Measurements from ENCODE around the gene RAB4B.
A peak's percentile ranks its signal among the peaks of the same experiment; 100 is the strongest.
"Not testable (repeated sequence)": the region's sequence is repeated elsewhere in the genome, so short reads cannot be mapped to it uniquely, and the experiment has no call there.

The RAB4B gene

DNA sequence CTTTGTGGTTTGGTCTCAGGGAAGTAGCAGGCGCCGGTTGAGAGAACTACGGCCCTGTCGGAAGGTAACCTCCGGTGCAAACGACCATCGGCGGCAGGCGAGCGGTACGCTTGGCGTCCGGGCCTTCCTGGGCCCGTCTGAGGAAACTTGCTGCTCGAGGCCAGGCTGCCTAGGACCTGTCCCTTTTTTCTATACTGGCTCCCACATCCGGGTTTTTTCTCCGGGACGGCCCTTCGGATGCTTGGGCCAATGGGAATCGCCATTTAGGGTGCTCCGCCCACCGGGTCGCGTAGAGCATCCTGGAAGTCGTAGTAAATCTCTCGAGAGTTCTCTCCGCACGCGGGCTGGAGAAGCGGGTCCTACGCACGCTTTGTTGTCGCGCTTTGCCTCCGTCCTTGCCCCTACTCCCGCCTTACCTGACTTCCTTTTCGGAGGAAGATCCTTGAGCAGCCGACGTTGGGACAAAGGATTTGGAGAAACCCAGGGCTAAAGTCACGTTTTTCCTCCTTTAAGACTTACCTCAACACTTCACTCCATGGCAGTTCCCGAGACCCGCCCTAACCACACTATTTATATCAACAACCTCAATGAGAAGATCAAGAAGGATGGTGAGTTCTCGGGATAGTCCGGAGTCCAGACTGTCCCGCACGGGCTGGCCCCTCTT, 27.0 kb upstream of the RAB4B start, which contains the start of gene SNRPA:
SNRPA (plus strand) TSS at position 330 of the 664 bp plus-strand sequence; CDS start at position 536, 206 bp downstream.
- DNase-seq (ENCODE audit: low read depth): peak; percentile 93

- no peak for DNase-seq (ENCODE audit: low read depth)
These were observed 25.7 kb upstream of the RAB4B start for GRCh38 chr19:40752257-40752781.

DNA sequence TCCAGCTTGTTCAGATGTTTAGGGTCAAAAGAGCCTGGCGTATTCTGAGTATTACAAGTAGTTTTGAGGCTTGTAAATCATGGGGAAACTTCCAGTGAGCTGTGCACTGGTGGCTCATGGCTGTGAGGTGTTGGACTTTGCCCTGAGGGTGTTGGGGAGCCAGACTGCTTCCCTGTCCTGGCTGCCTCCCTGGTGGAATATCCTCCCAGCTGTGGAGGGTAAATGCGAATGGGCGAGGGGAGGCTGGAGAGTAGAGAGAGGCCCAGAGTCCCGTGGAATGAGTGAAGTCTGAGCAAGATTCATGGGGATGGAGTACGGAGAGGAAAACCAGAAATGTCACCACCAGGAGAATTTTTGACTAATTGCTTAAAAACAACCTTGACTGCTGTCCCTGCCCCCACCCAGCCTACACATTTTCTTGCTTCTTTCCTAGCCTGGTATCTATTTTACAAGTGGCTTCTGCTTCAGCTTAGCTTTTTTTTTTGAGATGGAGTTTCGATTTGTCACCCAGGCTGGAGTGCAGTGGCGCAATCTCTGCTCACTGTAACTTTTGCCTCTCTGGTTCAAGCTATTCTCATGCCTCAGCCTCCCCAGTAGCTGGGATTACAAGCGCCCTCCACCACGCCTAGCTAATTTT, 23.3 kb upstream of the RAB4B start:
- no peak for DNase-seq (ENCODE audit: low read depth)

DNA sequence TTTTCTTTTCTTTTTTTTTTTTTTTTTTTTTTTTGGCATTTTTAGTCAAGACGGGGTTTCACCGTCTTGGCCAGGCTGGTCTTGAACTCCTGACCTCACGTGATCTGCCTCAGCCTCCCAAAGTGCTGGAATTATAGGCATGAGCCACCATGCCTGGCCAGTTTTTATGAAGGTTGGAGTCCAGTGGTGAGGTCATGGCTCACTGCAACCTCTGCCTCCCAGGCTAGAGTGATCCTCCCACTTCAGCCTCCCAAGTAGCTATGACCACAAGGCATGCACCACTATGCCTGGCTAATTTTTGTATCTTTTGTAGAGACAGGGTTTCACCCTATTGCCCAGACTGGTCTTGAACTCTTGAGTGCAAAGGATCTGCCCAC, 22.8 kb upstream of the RAB4B start:
- DNase-seq (ENCODE audit: low read depth): no peak

- no peak for DNase-seq (ENCODE audit: low read depth)
These were observed 22.3 kb upstream of the RAB4B start for GRCh38 chr19:40755791-40756190.

- DNase-seq (ENCODE audit: low read depth): peak; percentile 15
These were observed 21.4 kb upstream of the RAB4B start for GRCh38 chr19:40756502-40757110.

DNA sequence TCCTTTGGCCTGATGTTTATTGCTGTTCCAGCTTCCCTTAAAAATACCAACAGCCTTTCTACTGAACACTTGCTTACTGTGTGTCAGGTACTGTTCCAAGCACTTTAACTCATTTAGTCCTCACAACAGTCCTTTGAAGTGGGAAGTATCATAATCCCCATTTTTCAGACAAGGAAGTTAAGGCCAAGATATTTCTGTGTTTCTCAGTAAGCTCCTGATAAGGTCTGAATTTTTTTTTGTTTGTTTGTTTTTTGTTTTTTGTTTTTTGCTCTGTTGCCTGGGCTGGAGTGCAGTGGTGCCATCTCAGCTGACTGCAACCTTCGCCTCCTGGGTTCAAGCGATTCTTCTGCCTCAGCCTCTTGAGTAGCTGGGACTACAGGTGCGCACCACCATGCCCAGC, 19.6 kb upstream of the RAB4B start:
- no peak for DNase-seq (ENCODE audit: low read depth)

DNA sequence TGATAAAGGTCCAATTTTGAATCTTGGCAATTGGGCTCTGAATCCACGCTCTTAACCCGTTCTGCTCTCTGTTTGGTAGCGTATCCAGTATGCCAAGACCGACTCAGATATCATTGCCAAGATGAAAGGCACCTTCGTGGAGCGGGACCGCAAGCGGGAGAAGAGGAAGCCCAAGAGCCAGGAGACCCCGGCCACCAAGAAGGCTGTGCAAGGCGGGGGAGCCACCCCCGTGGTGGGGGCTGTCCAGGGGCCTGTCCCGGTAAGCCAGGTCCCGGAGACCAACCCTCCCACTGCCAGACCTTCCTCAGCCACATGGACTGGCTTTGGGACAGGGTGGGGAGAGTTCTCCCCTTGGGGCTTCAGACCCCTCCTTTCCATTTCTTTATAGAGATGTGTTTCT, 18.7 kb upstream of the RAB4B start:
- DNase-seq (ENCODE audit: low read depth): no peak

GRCh38 chr19:40762754-40763470, 15.1 kb upstream of the RAB4B start:
- DNase-seq (ENCODE audit: low read depth): no peak

- DNase-seq (ENCODE audit: low read depth): no peak
These were observed 14.5 kb upstream of the RAB4B start for GRCh38 chr19:40763526-40763925.

DNA sequence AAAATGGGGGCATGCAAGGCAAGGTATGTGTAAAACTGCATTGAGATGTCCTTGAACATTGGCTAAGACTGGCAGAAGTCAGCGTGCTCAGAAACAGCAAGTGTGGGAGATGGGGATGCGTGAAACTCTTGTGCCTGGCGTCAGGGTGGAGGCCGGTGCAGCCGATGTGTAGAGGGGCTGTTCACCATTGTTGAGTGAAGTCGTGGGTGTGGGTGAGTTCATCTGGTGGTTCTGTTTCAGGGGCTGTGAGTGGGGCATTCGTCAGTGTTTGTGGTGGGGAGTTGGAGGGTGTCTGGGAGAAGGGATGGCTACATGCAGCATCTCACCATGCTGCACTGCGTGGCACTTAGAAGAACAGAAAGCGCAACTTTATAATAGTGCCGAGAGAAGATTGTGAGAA, 14.1 kb upstream of the RAB4B start:
- no peak for DNase-seq (ENCODE audit: low read depth)

DNA sequence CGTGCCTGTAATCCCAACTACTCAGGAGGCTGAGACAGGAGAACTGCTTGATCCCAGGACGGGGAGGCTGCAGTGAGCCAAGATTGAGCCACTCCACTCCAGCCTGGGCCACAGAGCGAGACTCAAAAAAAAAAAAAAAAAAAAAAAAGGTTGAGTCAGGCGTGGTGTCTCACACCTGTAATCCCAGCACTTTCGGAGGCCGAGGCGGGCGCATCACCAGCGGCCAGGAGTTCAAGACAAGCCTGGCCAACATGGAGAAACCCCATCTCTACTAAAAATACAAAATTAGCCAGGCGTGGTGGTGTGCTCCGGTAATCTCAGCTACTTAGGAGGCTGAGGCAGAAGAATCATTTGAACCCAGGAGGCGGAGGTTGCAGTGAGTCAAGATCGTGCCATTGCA, 11.7 kb upstream of the RAB4B start:
- DNase-seq (ENCODE audit: low read depth): not testable (repeated sequence)

DNA sequence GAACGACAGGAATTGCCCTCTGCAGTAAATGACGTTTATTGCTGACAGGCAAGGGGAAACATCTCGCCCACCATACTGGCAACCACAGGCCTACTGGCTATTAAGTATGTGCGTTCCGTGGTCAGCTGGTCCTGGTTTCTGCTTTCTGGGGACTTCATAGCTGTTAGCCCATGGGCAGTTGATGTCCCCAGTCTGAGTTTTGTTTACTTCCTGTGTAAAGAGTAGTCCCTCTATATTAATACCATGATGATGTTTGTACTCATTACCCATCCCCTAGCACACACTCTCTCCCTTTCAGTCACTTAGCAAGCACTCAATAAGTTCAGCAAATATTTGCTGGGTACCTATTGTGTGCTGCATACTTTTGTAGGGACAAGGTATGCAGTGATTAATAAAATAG, 9.2 kb upstream of the RAB4B start:
- DNase-seq (ENCODE audit: low read depth): no peak

GRCh38 chr19:40771101-40771862, 6.8 kb upstream of the RAB4B start:
- DNase-seq (ENCODE audit: low read depth): not testable (repeated sequence)

- no peak for DNase-seq (ENCODE audit: low read depth)
These were observed 3.0 kb upstream of the RAB4B start, which contains the start of gene MIA for GRCh38 chr19:40774916-40775631. Gene MIA, plus strand, starts transcription at chr19:40775521. Its CDS starts 22 bp downstream, at chr19:40775543.

GRCh38 chr19:40775632-40776022, 2.4 kb upstream of the RAB4B start:
- no peak for DNase-seq (ENCODE audit: low read depth)

DNA sequence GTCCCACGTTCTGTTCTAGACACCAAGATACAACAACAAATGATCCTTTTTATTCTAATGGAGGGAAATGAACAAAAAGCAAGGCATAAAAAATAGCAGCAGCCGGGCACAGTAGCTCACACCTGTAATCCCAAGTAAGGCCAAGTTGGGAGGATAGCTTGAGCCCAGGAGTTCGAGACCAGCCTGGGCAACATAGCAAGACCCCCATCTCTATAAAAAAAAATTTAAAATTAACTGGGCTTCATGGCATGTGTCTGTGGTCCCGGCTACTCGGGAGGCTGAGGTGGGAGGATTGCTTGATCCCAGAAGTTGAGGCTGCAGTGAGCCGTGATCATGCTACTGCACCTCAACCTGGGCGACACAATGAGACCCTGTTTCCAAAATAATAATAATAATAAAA, 1.7 kb upstream of the RAB4B start:
- DNase-seq (ENCODE audit: low read depth): no peak

GRCh38 chr19:40776932-40777644, 959 bp upstream of the RAB4B start:
- DNase-seq (ENCODE audit: low read depth): peak; percentile 82

DNA sequence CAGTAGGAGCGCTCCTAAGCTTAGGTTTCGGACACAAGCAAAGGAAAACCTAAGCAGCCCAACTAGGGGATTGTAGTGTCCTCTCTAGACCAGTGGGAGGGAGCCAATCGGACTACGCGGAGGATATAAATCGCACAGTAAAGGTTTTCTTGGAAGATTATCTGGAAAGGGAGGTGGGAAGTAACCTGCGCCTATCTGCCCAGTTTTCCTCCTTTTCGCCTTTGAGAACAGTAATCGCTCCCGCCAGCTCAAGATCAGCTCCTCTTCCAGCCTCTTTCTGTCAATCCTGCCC, 456 bp upstream of the RAB4B start:
- DNase-seq (ENCODE audit: low read depth): no peak

DNA sequence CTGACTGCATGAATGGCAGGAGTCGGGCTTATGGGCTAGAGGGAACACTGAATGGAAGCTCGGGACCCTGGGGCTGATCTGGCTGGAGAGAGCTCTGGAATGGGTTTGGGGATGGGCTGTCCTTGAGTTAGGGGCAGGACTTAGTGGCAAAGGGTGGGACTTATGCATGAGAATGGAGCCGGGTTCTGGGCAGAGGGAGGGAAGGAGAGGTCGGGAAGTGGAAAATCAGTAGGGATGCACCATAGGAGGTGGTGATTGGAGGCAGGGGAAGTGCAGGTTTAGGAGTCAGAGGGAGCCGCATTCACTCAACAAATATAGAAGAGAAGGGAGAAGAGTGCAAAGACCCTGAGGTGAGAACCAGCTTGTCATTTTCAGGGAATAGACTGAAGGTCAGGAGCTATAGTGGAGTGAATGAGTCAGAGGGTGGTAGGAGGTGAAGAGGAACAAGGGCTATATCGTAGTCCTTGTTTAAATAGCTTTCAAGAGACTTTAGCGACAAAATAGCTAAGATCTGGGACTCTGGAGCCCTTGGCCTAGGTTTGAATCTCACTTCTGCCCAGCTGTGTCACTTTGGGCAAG, 748 bp downstream of the RAB4B start:
- no peak for DNase-seq (ENCODE audit: low read depth)

Data from T-helper 22 cell (primary cell).